ENCODE results near the gene LRP1B.
"Not testable (repeated sequence)": the region's sequence is repeated elsewhere in the genome, so short reads cannot be mapped to it uniquely, and the experiment has no call there.

LRP1B gene

GRCh38 chr2:140650825-140651224 lies 1480.0 kb downstream of the LRP1B start:
- Histone ChIP-seq H4K20me1 (ENCODE audit: control insufficient read depth, insufficient read depth, low read depth, low read length) (no peaks in the 10 kb centered on the region), H3F3A (ENCODE audit: control insufficient read depth, insufficient read depth) (no peaks in the 10 kb centered on the region), H3K27ac (ENCODE audit: low read depth, low read length) (no peak overlapping the region), H3K4me3 (ENCODE audit: low read length) (no peak overlapping the region), H3K9me2 (replicated peaks; ENCODE audit: control insufficient read depth, low read length) (no peaks in the 10 kb centered on the region), H3K4me1 (ENCODE audit: control insufficient read depth, low read length) (no peaks in the 10 kb centered on the region), H3K4me2 (ENCODE audit: low read length) (no peak overlapping the region), H3K27me3 (ENCODE audit: control insufficient read depth, low read length) (no peaks in the 10 kb centered on the region), H3K9me3 (ENCODE audit: control insufficient read depth, insufficient read depth, low read length) (no peaks in the 10 kb centered on the region; the same call in 1 of the 2 replicates), H3K79me2 (ENCODE audit: control insufficient read depth, low read length) (no peaks in the 10 kb centered on the region), H3K36me3 (ENCODE audit: control insufficient read depth, low read length) (no peaks in the 10 kb centered on the region)
- no peak for TF ChIP-seq EZH2phosphoT487 (IDR thresholded peaks at IDR 0.05; ENCODE audit: borderline replicate concordance, low read length)
- TF ChIP-seq CTCF (IDR thresholded peaks at IDR 0.05; ENCODE audit: low read depth, low read length, poor library complexity, severe bottlenecking) = no peak

- not testable (repeated sequence) for H3K4me1 ChIP-seq (ENCODE audit: control insufficient read depth, low read length); H4K20me1 ChIP-seq (ENCODE audit: control insufficient read depth, insufficient read depth, low read depth, low read length); H3K36me3 ChIP-seq (ENCODE audit: control insufficient read depth, low read length); H3K9me2 ChIP-seq (replicated peaks; ENCODE audit: control insufficient read depth, low read length); H3K79me2 ChIP-seq (ENCODE audit: control insufficient read depth, low read length); H3K27ac ChIP-seq (ENCODE audit: low read depth, low read length); H3K9me3 ChIP-seq (ENCODE audit: control insufficient read depth, insufficient read depth, low read length); H3F3A ChIP-seq (ENCODE audit: control insufficient read depth, insufficient read depth); H3K4me3 ChIP-seq (ENCODE audit: low read length); H3K4me2 ChIP-seq (ENCODE audit: low read length); H3K27me3 ChIP-seq (ENCODE audit: control insufficient read depth, low read length)
These were observed 1480.7 kb downstream of the LRP1B start for GRCh38 chr2:140650134-140650533.

GRCh38 chr2:140648393-140648792 lies 1482.4 kb downstream of the LRP1B start:
- Histone ChIP-seq H3K79me2 (ENCODE audit: control insufficient read depth, low read length) (no peaks in the 10 kb centered on the region), H3K9me2 (replicated peaks; ENCODE audit: control insufficient read depth, low read length) (no peaks in the 10 kb centered on the region), H4K20me1 (ENCODE audit: control insufficient read depth, insufficient read depth, low read depth, low read length) (no peaks in the 10 kb centered on the region), H3K27me3 (ENCODE audit: control insufficient read depth, low read length) (no peaks in the 10 kb centered on the region), H3K9me3 (ENCODE audit: control insufficient read depth, insufficient read depth, low read length) (no peaks in the 10 kb centered on the region; the same call in 1 of the 2 replicates), H3K4me2 (ENCODE audit: low read length) (no peak overlapping the region), H3K4me1 (ENCODE audit: control insufficient read depth, low read length) (no peaks in the 10 kb centered on the region), H3F3A (ENCODE audit: control insufficient read depth, insufficient read depth) (no peaks in the 10 kb centered on the region), H3K36me3 (ENCODE audit: control insufficient read depth, low read length) (no peaks in the 10 kb centered on the region), H3K27ac (ENCODE audit: low read depth, low read length) (no peak overlapping the region), H3K4me3 (ENCODE audit: low read length) (no peak overlapping the region)
- TF ChIP-seq EZH2phosphoT487 (IDR thresholded peaks at IDR 0.05; ENCODE audit: borderline replicate concordance, low read length) (no peak), CTCF (IDR thresholded peaks at IDR 0.05; ENCODE audit: low read depth, low read length, poor library complexity, severe bottlenecking) (no peak)

- Histone ChIP-seq H3K36me3 (ENCODE audit: control insufficient read depth, low read length) (no peaks in the 10 kb centered on the region), H3K9me3 (ENCODE audit: control insufficient read depth, insufficient read depth, low read length) (no peaks in the 10 kb centered on the region; the same call in 1 of the 2 replicates), H3K27me3 (ENCODE audit: control insufficient read depth, low read length) (no peaks in the 10 kb centered on the region), H3K27ac (ENCODE audit: low read depth, low read length) (no peak overlapping the region), H3K9me2 (replicated peaks; ENCODE audit: control insufficient read depth, low read length) (no peaks in the 10 kb centered on the region), H3K4me2 (ENCODE audit: low read length) (no peak overlapping the region), H4K20me1 (ENCODE audit: control insufficient read depth, insufficient read depth, low read depth, low read length) (no peaks in the 10 kb centered on the region), H3K4me1 (ENCODE audit: control insufficient read depth, low read length) (no peaks in the 10 kb centered on the region), H3K4me3 (ENCODE audit: low read length) (no peak overlapping the region), H3K79me2 (ENCODE audit: control insufficient read depth, low read length) (no peaks in the 10 kb centered on the region), H3F3A (ENCODE audit: control insufficient read depth, insufficient read depth) (no peaks in the 10 kb centered on the region)
- no peak for TF ChIP-seq CTCF (IDR thresholded peaks at IDR 0.05; ENCODE audit: low read depth, low read length, poor library complexity, severe bottlenecking)
- TF ChIP-seq EZH2phosphoT487 (IDR thresholded peaks at IDR 0.05; ENCODE audit: borderline replicate concordance, low read length) = no peak
These were observed 1487.0 kb downstream of the LRP1B start for GRCh38 chr2:140643761-140644187.
